OCI-LY7 (cell line): ENCODE data around the gene GPR146.

Source experiments
- CTCF ChIP-seq: fragments of 200-600 bp; sonication (generic); conservative IDR thresholded peaks from 2 replicates; pipeline ENCODE4 v1.5.1; 2014; ENCODE audit warnings: mild to moderate bottlenecking, antibody characterized with exemption, low read length, moderate library complexity, mixed read lengths
- EZH2phosphoT487 ChIP-seq: fragments of 200-600 bp; sonication (generic); IDR thresholded peaks from 2 replicates; pipeline ENCODE4 v1.6.1; 2018; ENCODE audit warnings: low read depth, borderline replicate concordance, mild to moderate bottlenecking, mixed run types, antibody characterized with exemption, low read length, moderate library complexity, mixed read lengths

DNA sequence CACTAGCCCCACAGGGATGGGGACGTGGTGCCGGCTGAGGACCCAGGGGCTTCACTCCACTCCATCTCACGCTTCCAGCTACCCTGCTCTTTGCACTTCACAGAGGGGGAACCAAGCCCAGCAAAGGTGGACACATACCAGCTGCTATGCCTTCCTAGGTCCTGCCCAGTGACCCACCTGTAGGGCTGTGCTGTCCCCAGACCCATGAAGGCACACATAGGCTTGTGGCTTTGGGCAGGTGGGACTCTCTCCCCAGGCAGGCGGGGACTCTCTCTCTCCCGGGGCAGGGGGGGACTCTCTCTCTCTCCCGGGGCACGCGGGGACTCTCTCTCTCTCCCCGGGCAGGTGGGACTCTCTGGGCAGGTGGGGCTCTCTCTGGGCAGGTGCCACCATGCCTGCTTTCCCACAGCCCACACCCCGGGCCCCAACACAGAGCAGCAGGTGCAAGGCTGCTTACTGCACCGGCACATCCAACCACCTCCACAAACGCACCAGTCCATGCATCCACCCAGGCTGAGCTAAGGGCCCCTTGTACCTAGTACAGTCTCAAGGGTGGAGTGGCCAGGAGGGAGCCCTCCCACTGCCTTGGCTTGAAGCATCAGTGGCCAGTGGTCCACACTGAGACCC, 13.8 kb upstream of the GPR146 start:
- TF ChIP-seq CTCF (no peak), EZH2phosphoT487 (no peak)
